MM.1S (cell line): Measurements from ENCODE around the gene LNP1.

ENCODE experiments used
- CTCF ChIP-seq: fragments of 300-600 bp; sonication (generic); IDR thresholded peaks from 2 replicates; pipeline ENCODE4 v1.5.1; 2016; ENCODE audit warnings: antibody characterized with exemption, low read length, mixed read lengths
- EZH2 ChIP-seq: fragments of 300-600 bp; sonication (generic); optimal IDR thresholded peaks from 2 replicates; pipeline ENCODE3; 2017; ENCODE audit warnings: low read depth, mild to moderate bottlenecking, antibody characterized with exemption, low read length, mixed read lengths

- TF ChIP-seq CTCF (no peak), EZH2 (no peak)
Observed at GRCh38 chr3:100364421-100364820, 36.9 kb upstream of the LNP1 start.
